Sigmoid colon (tissue), 4 donors: Measurements from ENCODE around the gene RBFOX2.

ENCODE experiments used
- POLR2A ChIP-seq, 2 donors: fragments of 450-650 bp; IDR thresholded peaks; one replicate each; pipeline ENCODE4 v1.6.1; 2016; ENCODE audit warnings: antibody characterized with exemption in 2 of 2, mild to moderate bottlenecking in 2 of 2, moderate library complexity in 2 of 2
- POLR2AphosphoS5 ChIP-seq, 4 donors: sonication (generic); formaldehyde crosslinking; IDR thresholded peaks; one replicate each; pipeline ENCODE4 v1.6.1; 2017; ENCODE audit warnings: antibody characterized with exemption in 4 of 4
- TF ChIP-seq, protein P1 (sequence below), 4 experiments: fragments of 450-650 bp in 3 of 4; fragments of 200-600 bp in 1 of 4; IDR thresholded peaks; one replicate each; pipeline ENCODE4 v1.5.1; 2016 to 2019; ENCODE audit warnings: antibody characterized with exemption in 4 of 4, mild to moderate bottlenecking in 3 of 4, moderate library complexity in 2 of 4

DNA sequence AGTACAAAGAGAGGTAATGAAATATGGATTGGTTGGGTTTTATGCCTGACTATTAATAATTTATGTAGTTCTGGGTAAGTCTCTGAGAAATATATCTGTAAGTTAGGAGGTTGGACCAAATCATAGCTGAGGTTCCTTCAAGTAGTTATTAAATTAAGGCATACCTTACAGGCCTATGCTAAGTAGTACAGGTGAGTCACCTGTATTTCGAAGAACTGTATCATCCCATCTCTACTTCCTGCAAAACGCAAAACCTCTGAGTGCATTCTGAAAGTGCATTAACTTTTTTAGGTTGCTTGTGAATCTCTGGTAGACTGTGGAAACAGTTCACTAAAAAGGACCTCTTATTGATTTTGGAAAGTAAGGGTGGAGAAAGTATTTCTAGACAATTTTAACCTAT, 273.9 kb downstream of the RBFOX2 start:
- no peak for TF ChIP-seq POLR2A (IDR thresholded peaks at IDR 0.05)
- TF ChIP-seq, protein P1, sequence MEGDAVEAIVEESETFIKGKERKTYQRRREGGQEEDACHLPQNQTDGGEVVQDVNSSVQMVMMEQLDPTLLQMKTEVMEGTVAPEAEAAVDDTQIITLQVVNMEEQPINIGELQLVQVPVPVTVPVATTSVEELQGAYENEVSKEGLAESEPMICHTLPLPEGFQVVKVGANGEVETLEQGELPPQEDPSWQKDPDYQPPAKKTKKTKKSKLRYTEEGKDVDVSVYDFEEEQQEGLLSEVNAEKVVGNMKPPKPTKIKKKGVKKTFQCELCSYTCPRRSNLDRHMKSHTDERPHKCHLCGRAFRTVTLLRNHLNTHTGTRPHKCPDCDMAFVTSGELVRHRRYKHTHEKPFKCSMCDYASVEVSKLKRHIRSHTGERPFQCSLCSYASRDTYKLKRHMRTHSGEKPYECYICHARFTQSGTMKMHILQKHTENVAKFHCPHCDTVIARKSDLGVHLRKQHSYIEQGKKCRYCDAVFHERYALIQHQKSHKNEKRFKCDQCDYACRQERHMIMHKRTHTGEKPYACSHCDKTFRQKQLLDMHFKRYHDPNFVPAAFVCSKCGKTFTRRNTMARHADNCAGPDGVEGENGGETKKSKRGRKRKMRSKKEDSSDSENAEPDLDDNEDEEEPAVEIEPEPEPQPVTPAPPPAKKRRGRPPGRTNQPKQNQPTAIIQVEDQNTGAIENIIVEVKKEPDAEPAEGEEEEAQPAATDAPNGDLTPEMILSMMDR (IDR thresholded peaks at IDR 0.05): no peak
- TF ChIP-seq POLR2AphosphoS5 (IDR thresholded peaks at IDR 0.05): no peak
